HEK293 (cell line): ENCODE measurements around the gene IRX5.

ENCODE experiments used
- CTCF ChIP-seq: fragments of 450-650 bp; formaldehyde crosslinking; IDR thresholded peaks from 2 replicates; pipeline ENCODE4 v1.5.1; 2016; ENCODE audit warnings: missing biosample characterization, missing genetic modification characterization
- KLF9 ChIP-seq: fragments of 450-650 bp; formaldehyde crosslinking; IDR thresholded peaks from 2 replicates; pipeline ENCODE4 v1.5.1; 2016; ENCODE audit warnings: missing biosample characterization, missing genetic modification characterization, low read depth
- MZF1 ChIP-seq: fragments of 450-650 bp; formaldehyde crosslinking; IDR thresholded peaks from 2 replicates; pipeline ENCODE4 v1.5.1; 2017; ENCODE audit warnings: missing biosample characterization, missing genetic modification characterization, borderline replicate concordance
- OSR2 ChIP-seq: fragments of 450-650 bp; formaldehyde crosslinking; IDR thresholded peaks from 2 replicates; pipeline ENCODE4 v1.5.1; 2016; ENCODE audit warnings: missing biosample characterization, missing genetic modification characterization
- PRDM10 ChIP-seq: fragments of 450-650 bp; formaldehyde crosslinking; IDR thresholded peaks from 2 replicates; pipeline ENCODE4 v1.5.1; 2016; ENCODE audit warnings: missing biosample characterization, missing genetic modification characterization
- REST ChIP-seq: fragments of 450-650 bp; formaldehyde crosslinking; IDR thresholded peaks from 2 replicates; pipeline ENCODE4 v1.5.1; 2016; ENCODE audit warnings: missing biosample characterization, missing genetic modification characterization
- TRIM28 ChIP-seq: IDR thresholded peaks from 2 replicates; pipeline ENCODE4 v1.6.1; 2011; ENCODE audit warnings: low read length, control low read depth, borderline replicate concordance
- ZBTB20 ChIP-seq: fragments of 450-650 bp; formaldehyde crosslinking; IDR thresholded peaks from 2 replicates; pipeline ENCODE4 v1.5.1; 2016; ENCODE audit warnings: missing biosample characterization, missing genetic modification characterization
- ZNF280C ChIP-seq: fragments of 450-650 bp; formaldehyde crosslinking; IDR thresholded peaks from 2 replicates; pipeline ENCODE4 v1.5.1; 2016; ENCODE audit warnings: missing biosample characterization, missing genetic modification characterization
- ZNF302 ChIP-seq: fragments of 450-650 bp; formaldehyde crosslinking; IDR thresholded peaks from 2 replicates; pipeline ENCODE4 v1.5.1; 2016; ENCODE audit warnings: missing biosample characterization, missing genetic modification characterization, low read depth
- ZNF416 ChIP-seq: fragments of 450-650 bp; formaldehyde crosslinking; IDR thresholded peaks from 2 replicates; pipeline ENCODE4 v1.5.1; 2016; ENCODE audit warnings: missing biosample characterization, missing genetic modification characterization
- ZNF549 ChIP-seq: fragments of 450-650 bp; IDR thresholded peaks from 2 replicates; pipeline ENCODE4 v1.5.1; 2018; ENCODE audit warnings: missing biosample characterization, missing genetic modification characterization, mild to moderate bottlenecking, inconsistent platforms, moderate library complexity
- ZNF639 ChIP-seq: fragments of 450-650 bp; formaldehyde crosslinking; IDR thresholded peaks from 2 replicates; pipeline ENCODE4 v1.5.1; 2016; ENCODE audit warnings: missing biosample characterization, missing genetic modification characterization

- no peak for TF ChIP-seq ZNF549 (tag by site-specific recombination)
- no peak for TF ChIP-seq TRIM28
- no peak for TF ChIP-seq CTCF (tag by site-specific recombination)
- TF ChIP-seq ZNF302 (tag by site-specific recombination), result no peak
- TF ChIP-seq ZNF639 (tag by site-specific recombination), result no peak
- no peak for TF ChIP-seq PRDM10 (tag by site-specific recombination)
- no peak for TF ChIP-seq ZNF280C
- TF ChIP-seq ZNF416 (tag by site-specific recombination), result no peak
- no peak for TF ChIP-seq ZBTB20 (tag by site-specific recombination)
- no peak for TF ChIP-seq REST (tag by site-specific recombination)
- TF ChIP-seq OSR2 (tag by site-specific recombination), result no peak
- TF ChIP-seq KLF9, result no peak
- no peak for TF ChIP-seq MZF1 (tag by site-specific recombination)
These were observed 38.1 kb downstream of the IRX5 start for GRCh38 chr16:54968784-54969183.
